Ovary (tissue), 3 donors: ENCODE measurements around the gene TEFM.

Experiments used
- CTCF ChIP-seq, 3 donors: fragments of 450-650 bp in 2 of 3; fragments of 200-600 bp in 1 of 3; IDR thresholded peaks; one replicate each; pipeline versions ENCODE4 v1.5.1 to v1.8.0; 2016 to 2022; ENCODE audit warnings: antibody characterized with exemption in 3 of 3, mild to moderate bottlenecking in 1 of 3
- EP300 ChIP-seq: sonication (generic); formaldehyde crosslinking; IDR thresholded peaks from one replicate; pipeline ENCODE4 v1.6.1; 2017; ENCODE audit warnings: antibody characterized with exemption
- POLR2A ChIP-seq: fragments of 450-650 bp; IDR thresholded peaks from one replicate; pipeline ENCODE4 v1.6.1; 2017; ENCODE audit warnings: antibody characterized with exemption, mild to moderate bottlenecking, moderate library complexity
- donor health status: DM: no; HTN: no; CAD: no.

DNA sequence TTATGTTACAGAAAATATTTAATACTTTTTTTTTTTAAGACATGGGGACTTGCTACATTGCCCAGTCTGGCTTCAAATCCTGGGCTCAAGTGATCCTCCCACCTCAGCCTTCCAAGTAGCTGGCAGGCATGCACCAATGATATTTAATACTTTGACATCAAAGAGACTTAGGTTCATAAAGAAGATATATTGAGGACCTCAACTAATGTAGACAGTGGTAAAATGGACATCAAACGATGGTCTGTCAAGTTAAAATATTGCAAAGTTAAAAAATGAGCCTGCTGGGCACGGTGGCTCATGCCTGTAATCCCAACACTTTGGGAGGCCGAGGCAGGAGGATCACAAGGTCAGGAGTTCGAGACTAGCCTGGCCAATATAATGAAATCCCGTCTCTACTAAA lies 8.7 kb downstream of the TEFM start:
- TF ChIP-seq CTCF (IDR thresholded peaks at IDR 0.05) (no peak), POLR2A (no peak), EP300 (no peak)
